BE2C (cell line): ENCODE results near the gene KCTD1.

Source experiments
- DNase-seq: peaks from one replicate; pipeline ENCODE4 v3.0.0-alpha.2; 2020
- H3K27me3 ChIP-seq: fragments of 250-450 bp; sonication (Bioruptor Pico); 2 replicates; pipeline ENCODE4 v1.5.1; 2020; ENCODE audit warnings: mild to moderate bottlenecking
- H3K36me3 ChIP-seq: fragments of 250-450 bp; sonication (Bioruptor Pico); 2 replicates; pipeline ENCODE4 v1.5.1; 2020; ENCODE audit warnings: mild to moderate bottlenecking
- H3K4me1 ChIP-seq: fragments of 250-450 bp; sonication (Bioruptor Pico); 2 replicates; pipeline ENCODE4 v1.5.1; 2020
- H3K4me3 ChIP-seq: 2 replicates; pipeline ENCODE4 v1.5.1; 2011; ENCODE audit warnings: low read depth, low read length
- H3K9me3 ChIP-seq: fragments of 250-450 bp; sonication (Bioruptor Pico); 2 replicates; pipeline ENCODE4 v1.5.1; 2020
- TF ChIP-seq, protein P1 (sequence below): IDR thresholded peaks from 2 replicates; pipeline ENCODE4 v1.5.1; 2012; ENCODE audit warnings: mild to moderate bottlenecking, low read depth, low read length

KCTD1 gene

GRCh38 chr18:26483633-26484032 is 64.7 kb downstream of the KCTD1 start:
- Histone ChIP-seq H3K4me1 (no peaks in the 10 kb centered on the region), H3K4me3 (no peak overlapping the region), H3K36me3 (no peaks in the 10 kb centered on the region), H3K27me3 (no peaks in the 10 kb centered on the region), H3K9me3 (no peaks in the 10 kb centered on the region)
- no peak for DNase-seq
- TF ChIP-seq, protein P1, sequence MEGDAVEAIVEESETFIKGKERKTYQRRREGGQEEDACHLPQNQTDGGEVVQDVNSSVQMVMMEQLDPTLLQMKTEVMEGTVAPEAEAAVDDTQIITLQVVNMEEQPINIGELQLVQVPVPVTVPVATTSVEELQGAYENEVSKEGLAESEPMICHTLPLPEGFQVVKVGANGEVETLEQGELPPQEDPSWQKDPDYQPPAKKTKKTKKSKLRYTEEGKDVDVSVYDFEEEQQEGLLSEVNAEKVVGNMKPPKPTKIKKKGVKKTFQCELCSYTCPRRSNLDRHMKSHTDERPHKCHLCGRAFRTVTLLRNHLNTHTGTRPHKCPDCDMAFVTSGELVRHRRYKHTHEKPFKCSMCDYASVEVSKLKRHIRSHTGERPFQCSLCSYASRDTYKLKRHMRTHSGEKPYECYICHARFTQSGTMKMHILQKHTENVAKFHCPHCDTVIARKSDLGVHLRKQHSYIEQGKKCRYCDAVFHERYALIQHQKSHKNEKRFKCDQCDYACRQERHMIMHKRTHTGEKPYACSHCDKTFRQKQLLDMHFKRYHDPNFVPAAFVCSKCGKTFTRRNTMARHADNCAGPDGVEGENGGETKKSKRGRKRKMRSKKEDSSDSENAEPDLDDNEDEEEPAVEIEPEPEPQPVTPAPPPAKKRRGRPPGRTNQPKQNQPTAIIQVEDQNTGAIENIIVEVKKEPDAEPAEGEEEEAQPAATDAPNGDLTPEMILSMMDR, result no peak

DNA sequence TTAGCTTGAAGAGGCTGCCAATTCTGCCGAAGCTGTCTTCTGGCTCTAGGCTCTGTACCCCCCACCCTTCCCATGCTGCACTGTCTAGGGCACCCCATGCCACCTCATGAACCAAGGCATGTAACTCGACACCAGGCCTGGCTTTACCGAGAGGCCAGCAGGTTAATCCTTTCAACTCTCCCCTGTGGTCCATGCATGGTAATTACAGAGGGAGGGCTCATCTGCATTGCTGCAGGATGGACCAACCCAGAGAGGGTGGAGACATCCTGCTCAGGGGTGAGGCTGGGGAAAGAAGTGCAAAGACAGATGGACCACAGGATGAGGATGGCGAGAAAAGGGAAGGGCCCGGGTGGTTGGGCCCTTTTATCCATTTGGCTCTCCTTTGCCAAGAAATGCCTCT is 65.8 kb downstream of the KCTD1 start:
- Histone ChIP-seq H3K9me3 (no peaks in the 10 kb centered on the region), H3K4me1 (no peaks in the 10 kb centered on the region), H3K36me3 (no peaks in the 10 kb centered on the region), H3K4me3 (no peak overlapping the region), H3K27me3 (no peaks in the 10 kb centered on the region)
- TF ChIP-seq, protein P1, result no peak
- no peak for DNase-seq

DNA sequence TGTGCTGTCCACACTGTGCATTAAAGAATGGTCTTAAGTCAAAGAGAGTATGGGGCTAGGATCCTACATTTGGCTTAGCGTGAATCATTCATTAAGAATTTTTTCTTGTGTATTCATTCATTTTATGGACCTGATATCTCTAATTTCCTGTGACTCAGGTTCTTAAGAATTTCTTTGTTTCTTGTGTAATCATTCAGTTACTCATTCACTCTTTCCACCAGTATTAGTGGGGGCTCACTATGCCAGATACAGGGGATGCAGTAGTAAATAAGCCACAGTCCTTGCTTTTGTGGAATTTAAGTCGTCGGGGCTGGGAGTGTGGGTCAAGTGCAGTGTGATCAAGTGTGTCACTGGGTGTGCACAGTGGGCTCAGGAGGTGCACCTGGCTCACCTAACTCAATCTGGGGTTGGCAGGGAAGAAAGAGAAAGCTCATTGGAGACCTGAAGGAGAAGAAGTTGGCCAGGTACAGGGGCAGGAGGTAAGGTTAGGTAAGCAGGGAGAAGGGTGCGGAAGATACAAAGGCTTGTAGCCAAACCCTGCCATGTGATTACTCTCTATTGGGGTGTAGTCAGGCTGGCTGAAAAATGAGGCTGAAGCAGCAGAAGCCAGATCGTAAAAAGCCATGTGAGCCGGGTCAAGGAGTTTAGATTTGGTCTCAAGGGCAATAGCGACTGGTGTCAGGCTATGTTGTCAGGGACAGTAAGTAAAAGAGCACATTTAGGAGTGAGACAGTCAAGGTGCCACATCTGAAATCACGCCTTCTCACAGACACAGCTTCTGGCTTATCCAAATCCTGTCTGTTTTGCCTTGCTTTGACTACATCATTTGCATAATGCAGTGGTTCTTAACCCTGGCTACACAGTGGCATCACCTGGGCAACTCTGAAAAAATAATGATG is 67.2 kb downstream of the KCTD1 start:
- Histone ChIP-seq H3K4me1 (no peaks in the 10 kb centered on the region), H3K4me3 (no peak overlapping the region)
- no peak for DNase-seq

GRCh38 chr18:26479681-26480079 is 68.7 kb downstream of the KCTD1 start:
- TF ChIP-seq, protein P1, result no peak
- no peak for DNase-seq
- Histone ChIP-seq H3K36me3 (no peaks in the 10 kb centered on the region), H3K4me1 (no peaks in the 10 kb centered on the region), H3K9me3 (no peaks in the 10 kb centered on the region), H3K27me3 (no peaks in the 10 kb centered on the region), H3K4me3 (no peak overlapping the region)

More for the DNA sequence above, 67.2 kb downstream of the KCTD1 start:
- no peaks in the 10 kb centered on the region for H3K27me3 ChIP-seq
- no peaks in the 10 kb centered on the region for H3K9me3 ChIP-seq
- H3K36me3 ChIP-seq, result no peaks in the 10 kb centered on the region
- TF ChIP-seq, protein P1, result no peak

GRCh38 chr18:26479065-26479680 is 69.2 kb downstream of the KCTD1 start:
- Histone ChIP-seq H3K9me3 (no peaks in the 10 kb centered on the region), H3K4me1 (no peaks in the 10 kb centered on the region), H3K36me3 (no peaks in the 10 kb centered on the region), H3K4me3 (no peak overlapping the region), H3K27me3 (no peaks in the 10 kb centered on the region)
- DNase-seq, result no peak
- TF ChIP-seq, protein P1, result no peak
